Activated CD4-positive, alpha-beta T cell treated with anti-CD3 and anti-CD28 coated beads, Interleukin-2, amount 50 U/mL, for 4 hours (primary cell): ENCODE measurements around the gene CD80.

Experiments
- DNase-seq, 2 experiments: peaks; one replicate each; pipeline ENCODE4 v3.0.0-alpha.2; 2020

Gene CD80

DNA sequence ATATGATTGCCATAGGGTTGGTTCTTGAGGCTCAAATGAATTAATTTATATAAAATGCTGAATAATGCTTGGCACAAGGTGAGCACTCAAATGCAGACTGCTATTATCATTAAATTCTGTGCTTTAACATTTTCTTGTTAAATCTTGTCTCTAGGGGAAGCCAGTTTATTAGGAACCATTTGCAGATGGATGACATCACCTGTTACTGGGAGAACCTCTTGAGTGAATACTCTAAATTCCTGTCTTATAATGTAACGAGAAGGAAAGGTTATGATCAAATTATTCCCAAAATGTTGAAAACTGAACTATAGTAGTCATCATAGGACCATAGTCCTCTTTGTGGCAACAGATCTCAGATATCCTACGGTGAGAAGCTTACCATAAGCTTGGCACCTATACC, 67.3 kb downstream of the CD80 start:
- no peak for DNase-seq

DNA sequence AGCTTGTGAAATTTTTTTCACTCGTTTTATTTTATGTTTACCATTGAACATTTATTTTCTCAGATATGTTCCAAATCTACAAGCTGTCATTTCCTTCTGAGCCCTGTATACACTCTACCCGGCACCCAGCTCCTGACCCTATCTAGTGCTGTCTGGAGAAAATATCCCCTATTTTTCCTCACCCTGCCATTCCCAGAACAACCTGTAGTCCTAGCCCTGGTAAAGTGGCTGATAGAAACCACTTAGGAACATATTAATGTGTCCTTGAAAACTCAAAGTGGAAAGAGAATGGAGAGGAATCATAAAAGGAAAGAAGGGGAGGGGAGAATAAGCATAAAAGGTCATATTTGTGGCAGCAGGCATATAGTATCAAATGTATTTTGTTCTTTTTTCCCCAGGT, 69.3 kb downstream of the CD80 start:
- DNase-seq = no peak

DNA sequence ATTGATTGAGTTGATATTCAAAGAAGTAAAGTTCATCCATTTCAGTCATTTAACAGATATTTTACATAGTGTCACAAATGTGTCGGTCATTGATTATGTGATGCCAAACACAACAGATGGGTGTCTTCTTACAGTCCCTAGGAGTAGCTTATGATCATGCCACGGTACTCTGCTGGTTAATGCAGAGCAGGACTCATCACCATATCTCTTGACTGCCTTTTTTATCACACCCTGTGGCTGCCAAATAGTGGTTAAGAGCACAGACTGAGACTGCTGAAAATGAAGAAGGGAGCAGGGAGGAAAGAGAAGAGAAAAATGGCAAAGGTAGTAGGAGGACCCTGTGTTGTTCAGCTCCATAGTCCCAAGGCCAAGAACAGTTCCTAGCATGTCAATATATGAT, 73.9 kb downstream of the CD80 start:
- DNase-seq = no peak

DNA sequence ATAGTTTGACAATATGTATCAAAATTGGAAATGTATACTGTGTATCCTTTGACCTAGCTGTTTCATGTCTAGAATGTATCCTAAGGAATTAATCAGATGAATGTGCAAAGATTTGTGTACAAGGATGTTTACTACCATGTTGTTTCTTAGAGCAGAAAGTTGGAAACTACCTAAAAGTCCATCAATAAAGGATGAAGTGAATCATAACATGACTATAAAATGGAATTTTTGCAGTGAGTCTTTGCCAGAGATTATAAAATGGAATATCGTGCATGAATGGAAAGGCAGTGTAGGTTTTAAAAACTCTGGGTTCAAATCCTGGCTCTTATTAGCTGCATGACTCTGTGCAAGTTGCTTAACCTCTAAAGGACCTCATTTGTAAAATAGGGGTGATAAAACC, 76.3 kb downstream of the CD80 start:
- no peak for DNase-seq

DNA sequence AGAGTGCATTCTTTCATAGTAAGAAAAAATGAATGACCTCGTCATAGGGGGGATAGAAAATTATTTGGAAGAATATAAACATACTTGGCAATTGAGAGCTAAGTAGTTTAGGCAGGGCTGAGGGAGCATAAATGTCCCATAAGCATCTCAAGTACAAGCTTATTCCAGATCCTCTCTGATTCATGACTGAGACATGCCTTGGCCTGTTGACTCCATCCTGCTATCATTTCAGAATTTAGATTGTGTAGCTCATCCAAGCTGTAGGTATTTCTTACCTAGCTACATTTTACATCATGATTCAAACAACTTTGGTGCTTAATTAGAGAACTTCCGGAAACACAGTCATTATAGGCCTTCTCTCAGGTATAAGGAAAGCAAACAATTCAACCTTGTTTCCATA, 78.3 kb downstream of the CD80 start:
- DNase-seq = no peak
